Measurements from ENCODE around the gene HOXC10.

HOXC10 gene

GRCh38 chr12:53954694-53955035 is 30.3 kb upstream of the HOXC10 start, which contains the start of gene HOXC12:
Gene HOXC12 (plus strand): TSS chr12:53954903. CDS start chr12:53954930, 27 bp downstream.
- H3K4me3 ChIP-seq (ENCODE audit: low read length), result no peak within 1 kb of the TSS

GRCh38 chr12:53955036-53955775 is 29.7 kb upstream of the HOXC10 start:
- Histone ChIP-seq H3K36me3 (ENCODE audit: insufficient read depth, low read length) (no peaks in the 10 kb centered on the region), H2AFZ (ENCODE audit: low read depth, low read length) (no peak overlapping the region), H3K27me3 (ENCODE audit: insufficient read depth, low read length) (peaks cover 99% of the 10 kb centered on the region), H3K4me1 (ENCODE audit: insufficient read depth, low read length) (no peaks in the 10 kb centered on the region), H3K9me3 (ENCODE audit: low read length) (peaks cover 6% of the 10 kb centered on the region), H3K4me3 (ENCODE audit: low read length) (no peak overlapping the region)

More at GRCh38 chr12:53954694-53955035, 30.3 kb upstream of the HOXC10 start, which contains the start of gene HOXC12:
- Histone ChIP-seq H3K36me3 (ENCODE audit: insufficient read depth, low read length) (no peaks in the 10 kb centered on the region), H2AFZ (ENCODE audit: low read depth, low read length) (no peak within 1 kb of the TSS), H3K4me1 (ENCODE audit: insufficient read depth, low read length) (no peaks in the 10 kb centered on the region), H3K9me3 (ENCODE audit: low read length) (peaks cover 6% of the 10 kb centered on the region), H3K27me3 (ENCODE audit: insufficient read depth, low read length) (peaks cover 99% of the 10 kb centered on the region)

GRCh38 chr12:53955776-53956250 is 29.1 kb upstream of the HOXC10 start:
- Histone ChIP-seq H3K9me3 (ENCODE audit: low read length) (peaks cover 4% of the 10 kb centered on the region), H3K4me3 (ENCODE audit: low read length) (no peak overlapping the region), H3K4me1 (ENCODE audit: insufficient read depth, low read length) (no peaks in the 10 kb centered on the region), H2AFZ (ENCODE audit: low read depth, low read length) (no peak overlapping the region), H3K27me3 (ENCODE audit: insufficient read depth, low read length) (peaks cover 99% of the 10 kb centered on the region), H3K36me3 (ENCODE audit: insufficient read depth, low read length) (no peaks in the 10 kb centered on the region)

GRCh38 chr12:53956251-53956887 is 28.6 kb upstream of the HOXC10 start:
- Histone ChIP-seq H3K27me3 (ENCODE audit: insufficient read depth, low read length) (peaks cover 99% of the 10 kb centered on the region), H3K4me1 (ENCODE audit: insufficient read depth, low read length) (no peaks in the 10 kb centered on the region), H3K4me3 (ENCODE audit: low read length) (no peak overlapping the region), H3K36me3 (ENCODE audit: insufficient read depth, low read length) (no peaks in the 10 kb centered on the region), H2AFZ (ENCODE audit: low read depth, low read length) (no peak overlapping the region), H3K9me3 (ENCODE audit: low read length) (peaks cover 4% of the 10 kb centered on the region)

GRCh38 chr12:53956914-53957536 is 27.9 kb upstream of the HOXC10 start:
- Histone ChIP-seq H3K36me3 (ENCODE audit: insufficient read depth, low read length) (no peaks in the 10 kb centered on the region), H3K4me1 (ENCODE audit: insufficient read depth, low read length) (no peaks in the 10 kb centered on the region), H3K4me3 (ENCODE audit: low read length) (no peak overlapping the region), H3K9me3 (ENCODE audit: low read length) (peaks cover 4% of the 10 kb centered on the region), H3K27me3 (ENCODE audit: insufficient read depth, low read length) (peaks cover 99% of the 10 kb centered on the region), H2AFZ (ENCODE audit: low read depth, low read length) (no peak overlapping the region)

GRCh38 chr12:53958128-53958527 is 26.8 kb upstream of the HOXC10 start:
- Histone ChIP-seq H3K27me3 (ENCODE audit: insufficient read depth, low read length) (peaks cover 99% of the 10 kb centered on the region), H3K4me1 (ENCODE audit: insufficient read depth, low read length) (no peaks in the 10 kb centered on the region), H3K36me3 (ENCODE audit: insufficient read depth, low read length) (no peaks in the 10 kb centered on the region), H3K4me3 (ENCODE audit: low read length) (no peak overlapping the region), H2AFZ (ENCODE audit: low read depth, low read length) (no peak overlapping the region), H3K9me3 (ENCODE audit: low read length) (peaks cover 4% of the 10 kb centered on the region)

GRCh38 chr12:53959314-53959713 is 25.6 kb upstream of the HOXC10 start:
- H3K27me3 ChIP-seq (ENCODE audit: insufficient read depth, low read length), result peaks cover 99% of the 10 kb centered on the region
- H3K9me3 ChIP-seq (ENCODE audit: low read length), result peaks cover 4% of the 10 kb centered on the region
- no peak overlapping the region for H3K4me3 ChIP-seq (ENCODE audit: low read length)
- H2AFZ ChIP-seq (ENCODE audit: low read depth, low read length), result no peak overlapping the region
- H3K36me3 ChIP-seq (ENCODE audit: insufficient read depth, low read length), result no peaks in the 10 kb centered on the region
- H3K4me1 ChIP-seq (ENCODE audit: insufficient read depth, low read length), result no peaks in the 10 kb centered on the region

GRCh38 chr12:53960187-53961024 is 24.5 kb upstream of the HOXC10 start:
- no peak overlapping the region for H2AFZ ChIP-seq (ENCODE audit: low read depth, low read length)
- H3K36me3 ChIP-seq (ENCODE audit: insufficient read depth, low read length), result no peaks in the 10 kb centered on the region
- peaks cover 99% of the 10 kb centered on the region for H3K27me3 ChIP-seq (ENCODE audit: insufficient read depth, low read length)
- H3K4me3 ChIP-seq (ENCODE audit: low read length), result no peak overlapping the region
- peaks cover 2% of the 10 kb centered on the region for H3K9me3 ChIP-seq (ENCODE audit: low read length)
- H3K4me1 ChIP-seq (ENCODE audit: insufficient read depth, low read length), result no peaks in the 10 kb centered on the region

- Histone ChIP-seq H3K4me3 (ENCODE audit: low read length) (no peak overlapping the region), H3K36me3 (ENCODE audit: insufficient read depth, low read length) (no peaks in the 10 kb centered on the region), H3K4me1 (ENCODE audit: insufficient read depth, low read length) (peaks cover 1% of the 10 kb centered on the region), H3K9me3 (ENCODE audit: low read length) (peaks cover 2% of the 10 kb centered on the region), H3K27me3 (ENCODE audit: insufficient read depth, low read length) (peaks cover 99% of the 10 kb centered on the region), H2AFZ (ENCODE audit: low read depth, low read length) (no peak overlapping the region)
These were observed 23.8 kb upstream of the HOXC10 start for GRCh38 chr12:53961025-53961761.

- Histone ChIP-seq H3K4me3 (ENCODE audit: low read length) (no peak overlapping the region), H3K36me3 (ENCODE audit: insufficient read depth, low read length) (no peaks in the 10 kb centered on the region), H3K4me1 (ENCODE audit: insufficient read depth, low read length) (peaks cover 5% of the 10 kb centered on the region), H3K27me3 (ENCODE audit: insufficient read depth, low read length) (peaks cover 99% of the 10 kb centered on the region), H2AFZ (ENCODE audit: low read depth, low read length) (no peak overlapping the region), H3K9me3 (ENCODE audit: low read length) (peaks cover 2% of the 10 kb centered on the region)
These were observed 21.9 kb upstream of the HOXC10 start for GRCh38 chr12:53963005-53963404.

- Histone ChIP-seq H3K27me3 (ENCODE audit: insufficient read depth, low read length) (peaks cover 99% of the 10 kb centered on the region), H3K4me3 (ENCODE audit: low read length) (no peak overlapping the region), H2AFZ (ENCODE audit: low read depth, low read length) (no peak overlapping the region), H3K9me3 (ENCODE audit: low read length) (peaks cover 2% of the 10 kb centered on the region), H3K36me3 (ENCODE audit: insufficient read depth, low read length) (no peaks in the 10 kb centered on the region), H3K4me1 (ENCODE audit: insufficient read depth, low read length) (peaks cover 5% of the 10 kb centered on the region)
These were observed 21.3 kb upstream of the HOXC10 start for GRCh38 chr12:53963434-53964314.
